Body of pancreas (tissue), 4 donors: ENCODE results near the gene KANK4. TPM values are rescaled to one million over a fixed set of nuclear protein-coding genes. Genes with fewer than 3 reads are reported as not detected.

Source experiments
- ATAC-seq: fragments of 150-250 bp; one replicate; pipeline ENCODE4 v1.9.1; 2016
- DNase-seq, 4 donors: peaks; one replicate each; pipeline ENCODE4 v3.0.0-alpha.2; 2019
- H3K27ac ChIP-seq, 4 donors: fragments of 200-600 bp; sonication (generic); 1 replicate in 3 of 4; 2 replicates in 1 of 4; pipeline versions ENCODE4 v1.5.1 to v1.6.1; 2016 to 2019; ENCODE audit warnings: mild to moderate bottlenecking in 1 of 4, mixed read lengths in 1 of 4, moderate library complexity in 1 of 4
- H3K27me3 ChIP-seq, 2 donors: fragments of 200-600 bp; sonication (generic); one replicate each; pipeline ENCODE4 v1.6.0; 2016; ENCODE audit warnings: mild to moderate bottlenecking in 1 of 2
- H3K36me3 ChIP-seq, 2 donors: fragments of 200-600 bp; sonication (generic); replicated peaks in 1 of 2; 2 replicates each; pipeline ENCODE4 v1.5.1; 2016; ENCODE audit warnings: low read depth in 2 of 2; ENCODE audit not compliant: insufficient read depth in 1 of 2
- H3K4me1 ChIP-seq: fragments of 200-600 bp; sonication (generic); one replicate; pipeline ENCODE4 v1.6.0; 2016
- H3K4me3 ChIP-seq, 2 donors: fragments of 200-600 bp; sonication (generic); 1 replicate in 1 of 2; 2 replicates in 1 of 2; pipeline ENCODE4 v1.5.1; 2016 to 2019
- H3K9me3 ChIP-seq, 3 donors: fragments of 200-600 bp; sonication (generic); 1 replicate in 2 of 3; 2 replicates in 1 of 3; pipeline ENCODE4 v1.5.1; 2016
- POLR2A ChIP-seq, 3 donors: fragments of 450-650 bp; IDR thresholded peaks; one replicate each; pipeline ENCODE4 v1.6.1; 2016; ENCODE audit warnings: antibody characterized with exemption in 3 of 3, mild to moderate bottlenecking in 2 of 3
- WGBS, 2 donors: methylation state at CpG; one replicate each; pipeline ENCODE4 v1.1.5; 2017; 5-methylcytosine and 5-hydroxymethylcytosine counted together
- intact Hi-C: fragments of 100-400 bp; cut with DNase I; formaldehyde crosslinking; loops from one replicate; pipeline ENCODE4 v1.15.1; 2023
- total RNA-seq, 2 donors: library from RNA; depleted of rRNA; stranded (reverse); fragments of >200 nt; gene quantifications; one replicate each; pipeline ENCODE4 v1.1.0, GENCODE V29; 2016
- TF ChIP-seq, protein P1 (sequence below), 7 experiments: fragments of 450-650 bp in 4 of 7; fragments of 200-600 bp in 3 of 7; sonication (generic) in 3 of 7; IDR thresholded peaks; one replicate each; pipeline ENCODE4 v1.5.1; 2016 to 2019; ENCODE audit warnings: antibody characterized with exemption in 7 of 7

The KANK4 gene
- total RNA-seq, 2 donors from 2014 or later: 9.1 to 23.7 TPM

GRCh38 chr1:62229932-62230331, 89.3 kb downstream of the KANK4 start:
- Histone ChIP-seq H3K27me3 (no peaks in the 10 kb centered on the region), H3K36me3 (no peaks in the 10 kb centered on the region), H3K27ac (no peak overlapping the region), H3K4me1 (no peaks in the 10 kb centered on the region), H3K4me3 (no peak overlapping the region), H3K9me3 (no peaks in the 10 kb centered on the region)
- ATAC-seq (no peak), DNase-seq (no peak)
- intact Hi-C loops: no loop called here
- TF ChIP-seq POLR2A (IDR thresholded peaks at IDR 0.05): no peak
- TF ChIP-seq, protein P1, sequence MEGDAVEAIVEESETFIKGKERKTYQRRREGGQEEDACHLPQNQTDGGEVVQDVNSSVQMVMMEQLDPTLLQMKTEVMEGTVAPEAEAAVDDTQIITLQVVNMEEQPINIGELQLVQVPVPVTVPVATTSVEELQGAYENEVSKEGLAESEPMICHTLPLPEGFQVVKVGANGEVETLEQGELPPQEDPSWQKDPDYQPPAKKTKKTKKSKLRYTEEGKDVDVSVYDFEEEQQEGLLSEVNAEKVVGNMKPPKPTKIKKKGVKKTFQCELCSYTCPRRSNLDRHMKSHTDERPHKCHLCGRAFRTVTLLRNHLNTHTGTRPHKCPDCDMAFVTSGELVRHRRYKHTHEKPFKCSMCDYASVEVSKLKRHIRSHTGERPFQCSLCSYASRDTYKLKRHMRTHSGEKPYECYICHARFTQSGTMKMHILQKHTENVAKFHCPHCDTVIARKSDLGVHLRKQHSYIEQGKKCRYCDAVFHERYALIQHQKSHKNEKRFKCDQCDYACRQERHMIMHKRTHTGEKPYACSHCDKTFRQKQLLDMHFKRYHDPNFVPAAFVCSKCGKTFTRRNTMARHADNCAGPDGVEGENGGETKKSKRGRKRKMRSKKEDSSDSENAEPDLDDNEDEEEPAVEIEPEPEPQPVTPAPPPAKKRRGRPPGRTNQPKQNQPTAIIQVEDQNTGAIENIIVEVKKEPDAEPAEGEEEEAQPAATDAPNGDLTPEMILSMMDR (IDR thresholded peaks at IDR 0.05): no peak
- WGBS, 2 donors: 39 to 52% methylated on average over 2 of the region's 2 CpGs

- intact Hi-C loops: no loop called here
- ATAC-seq (no peak), DNase-seq (no peak)
- no peaks in the 10 kb centered on the region for H3K4me1 ChIP-seq
- no peak for TF ChIP-seq POLR2A (IDR thresholded peaks at IDR 0.05)
- TF ChIP-seq, protein P1 (IDR thresholded peaks at IDR 0.05): no peak
- 81 to 83% methylated on average over 3 of the region's 3 CpGs for WGBS, 2 donors
- H3K27me3 ChIP-seq: no peaks in the 10 kb centered on the region
- no peaks in the 10 kb centered on the region for H3K9me3 ChIP-seq
- H3K4me3 ChIP-seq: no peak overlapping the region
- no peak overlapping the region for H3K27ac ChIP-seq
- H3K36me3 ChIP-seq: no peaks in the 10 kb centered on the region
Measured at GRCh38 chr1:62229468-62229867, 89.8 kb downstream of the KANK4 start.

DNA sequence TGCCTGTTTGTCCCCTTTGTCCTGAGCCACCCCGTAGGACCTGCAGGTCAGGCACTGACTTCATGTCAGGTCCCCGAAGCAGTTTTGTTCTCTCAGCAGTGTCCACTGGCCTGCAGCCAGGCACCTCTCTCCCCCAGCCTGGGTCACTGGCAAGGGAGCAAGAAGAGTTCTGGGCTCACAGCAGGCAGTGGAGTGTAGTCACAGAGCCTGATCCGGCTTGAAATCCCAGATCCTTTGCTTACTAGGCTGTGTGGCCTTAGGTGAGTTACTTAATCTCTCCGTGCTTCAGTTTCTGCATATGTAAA, 90.4 kb downstream of the KANK4 start:
- DNase-seq: no peak
- H3K9me3 ChIP-seq: no peaks in the 10 kb centered on the region
- intact Hi-C loops: no loop called here
- H3K27me3 ChIP-seq: no peaks in the 10 kb centered on the region
- TF ChIP-seq POLR2A (IDR thresholded peaks at IDR 0.05): no peak
- TF ChIP-seq, protein P1 (IDR thresholded peaks at IDR 0.05): no peak
- H3K27ac ChIP-seq: no peak overlapping the region
- H3K36me3 ChIP-seq: no peaks in the 10 kb centered on the region
- WGBS, 2 donors: 69 to 74% methylated on average over 4 of the region's 4 CpGs
- no peak overlapping the region for H3K4me3 ChIP-seq
- H3K4me1 ChIP-seq: no peaks in the 10 kb centered on the region
- no peak for ATAC-seq

GRCh38 chr1:62228136-62228882, 90.9 kb downstream of the KANK4 start:
- ATAC-seq (no peak), DNase-seq (no peak)
- TF ChIP-seq, protein P1 (IDR thresholded peaks at IDR 0.05): no peak
- no peak for TF ChIP-seq POLR2A (IDR thresholded peaks at IDR 0.05)
- Histone ChIP-seq H3K27me3 (no peaks in the 10 kb centered on the region), H3K27ac (no peak overlapping the region), H3K36me3 (no peaks in the 10 kb centered on the region), H3K4me1 (no peaks in the 10 kb centered on the region), H3K9me3 (no peaks in the 10 kb centered on the region), H3K4me3 (no peak overlapping the region)
- 90 to 95% methylated on average over 12 of the region's 12 CpGs for WGBS, 2 donors
- intact Hi-C loops: no loop called here

GRCh38 chr1:62227496-62227895, 91.7 kb downstream of the KANK4 start:
- ATAC-seq (no peak), DNase-seq (no peak)
- Histone ChIP-seq H3K27me3 (no peaks in the 10 kb centered on the region), H3K4me1 (no peaks in the 10 kb centered on the region), H3K36me3 (no peaks in the 10 kb centered on the region), H3K4me3 (no peak overlapping the region), H3K9me3 (no peaks in the 10 kb centered on the region), H3K27ac (no peak overlapping the region)
- TF ChIP-seq POLR2A (IDR thresholded peaks at IDR 0.05): no peak
- TF ChIP-seq, protein P1 (IDR thresholded peaks at IDR 0.05): no peak
- intact Hi-C loops: no loop called here
- 74 to 81% methylated on average over 10 to 11 of the region's 11 CpGs for WGBS, 2 donors
